Measurements from ENCODE around the gene STK38L. TPM values are rescaled to one million over a fixed set of nuclear protein-coding genes. Genes with fewer than 3 reads are reported as not detected.

Gene STK38L
- total RNA-seq, 2 donors from 2014 or later: 33.2 to 78.3 TPM

DNA sequence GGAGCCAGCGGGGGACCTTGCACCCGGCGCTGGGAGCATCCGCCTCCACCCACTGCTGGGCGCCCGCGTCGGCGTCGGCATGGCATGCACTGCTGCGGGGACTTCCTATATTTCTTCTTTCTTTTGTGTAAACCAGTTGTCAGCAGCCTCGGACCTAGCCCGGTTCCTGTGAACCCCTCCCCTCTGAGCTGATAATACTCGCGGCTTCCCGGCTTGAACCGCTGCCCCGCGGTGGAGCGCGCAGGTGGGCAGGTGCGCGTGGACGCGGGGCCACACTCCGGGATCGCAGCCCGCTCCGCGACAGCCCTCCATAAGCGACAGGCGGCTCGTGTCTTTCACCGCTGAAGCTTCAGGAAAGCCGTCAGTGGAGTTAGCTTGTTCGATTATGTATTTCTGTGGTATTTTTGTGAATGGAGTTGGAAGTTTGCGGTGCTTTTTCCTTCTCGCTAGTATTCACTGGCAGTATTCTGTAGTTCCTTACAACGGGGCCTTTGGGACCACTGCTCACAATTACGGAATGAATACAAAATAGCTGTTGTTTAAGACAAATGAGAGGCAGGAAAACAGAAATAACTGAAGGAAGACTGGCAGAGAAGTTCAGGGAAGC, 89.4 kb downstream of the STK38L start:
- TF ChIP-seq, protein P1, sequence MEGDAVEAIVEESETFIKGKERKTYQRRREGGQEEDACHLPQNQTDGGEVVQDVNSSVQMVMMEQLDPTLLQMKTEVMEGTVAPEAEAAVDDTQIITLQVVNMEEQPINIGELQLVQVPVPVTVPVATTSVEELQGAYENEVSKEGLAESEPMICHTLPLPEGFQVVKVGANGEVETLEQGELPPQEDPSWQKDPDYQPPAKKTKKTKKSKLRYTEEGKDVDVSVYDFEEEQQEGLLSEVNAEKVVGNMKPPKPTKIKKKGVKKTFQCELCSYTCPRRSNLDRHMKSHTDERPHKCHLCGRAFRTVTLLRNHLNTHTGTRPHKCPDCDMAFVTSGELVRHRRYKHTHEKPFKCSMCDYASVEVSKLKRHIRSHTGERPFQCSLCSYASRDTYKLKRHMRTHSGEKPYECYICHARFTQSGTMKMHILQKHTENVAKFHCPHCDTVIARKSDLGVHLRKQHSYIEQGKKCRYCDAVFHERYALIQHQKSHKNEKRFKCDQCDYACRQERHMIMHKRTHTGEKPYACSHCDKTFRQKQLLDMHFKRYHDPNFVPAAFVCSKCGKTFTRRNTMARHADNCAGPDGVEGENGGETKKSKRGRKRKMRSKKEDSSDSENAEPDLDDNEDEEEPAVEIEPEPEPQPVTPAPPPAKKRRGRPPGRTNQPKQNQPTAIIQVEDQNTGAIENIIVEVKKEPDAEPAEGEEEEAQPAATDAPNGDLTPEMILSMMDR (conservative IDR thresholded peaks at IDR 0.05): no peak
- H3K9me3 Mint-ChIP-seq: no peaks in the 10 kb centered on the region
- peaks cover 43% of the 10 kb centered on the region for H3K27me3 Mint-ChIP-seq (ENCODE audit: insufficient read depth)
- H3K27ac Mint-ChIP-seq: peak overlapping the region; percentile 73
- peak overlapping the region; percentile 22 for H3K9ac ChIP-seq (ENCODE audit: extremely low read depth, low read length, poor library complexity, severe bottlenecking)
- no peaks in the 10 kb centered on the region for H3K9me3 ChIP-seq (ENCODE audit: control insufficient read depth, low read length)
- no peaks in the 10 kb centered on the region for H3K36me3 Mint-ChIP-seq (ENCODE audit: low read depth)
- H3K36me3 ChIP-seq (ENCODE audit: control insufficient read depth, insufficient read depth, low read length): no peaks in the 10 kb centered on the region
- no peak overlapping the region for H3K27ac ChIP-seq (ENCODE audit: low read depth, low read length)
- H3K27me3 ChIP-seq (ENCODE audit: control insufficient read depth, insufficient read depth, low read length, poor library complexity, severe bottlenecking): peaks cover 20% of the 10 kb centered on the region
- DNase-seq: no peak
- 1 to 3% methylated on average over 11 to 40 of the region's 40 CpGs for WGBS, 2 experiments (ENCODE audit: insufficient coverage in 1 of 2, insufficient read length in 1 of 2)
- peak overlapping the region; percentile 84 for H3K4me3 ChIP-seq (ENCODE audit: low read length)
- peak overlapping the region; percentile 76 for H3K4me3 Mint-ChIP-seq
- H3K4me1 ChIP-seq (ENCODE audit: control insufficient read depth, insufficient read depth, low read length): peaks cover 9% of the 10 kb centered on the region
- peaks cover 37% of the 10 kb centered on the region for H3K4me1 Mint-ChIP-seq

DNA sequence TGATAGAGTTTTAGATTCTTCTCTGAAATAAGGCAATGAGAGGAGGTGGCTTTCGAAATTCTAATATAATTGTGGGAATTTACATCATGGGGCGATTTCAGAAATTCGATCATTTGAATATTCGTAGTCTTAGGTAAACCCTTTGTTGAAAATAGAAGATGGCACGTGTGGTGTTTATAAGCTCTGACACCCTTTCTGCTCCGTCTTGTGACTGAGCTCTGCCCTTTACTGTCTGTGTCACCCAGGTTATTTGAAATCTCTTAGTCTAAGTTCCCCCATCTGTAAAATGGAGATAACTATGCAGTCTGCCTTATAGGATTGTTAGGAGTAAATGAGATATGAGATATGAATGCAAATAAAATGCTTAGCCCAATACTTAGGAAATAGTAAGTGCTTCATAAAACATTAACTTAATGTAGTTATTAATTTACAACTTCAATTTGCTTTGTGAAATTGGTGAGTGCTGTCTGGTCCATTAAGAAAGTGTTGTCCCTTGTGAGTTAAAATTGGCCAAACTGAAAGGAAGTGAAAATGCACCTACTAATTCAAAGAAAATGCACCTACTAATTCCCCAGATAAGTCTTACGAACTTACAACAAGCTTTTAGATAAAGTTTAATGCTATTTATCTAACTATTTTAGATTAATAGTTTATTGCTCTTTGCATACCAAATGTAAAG, 90.1 kb downstream of the STK38L start:
- Histone ChIP-seq H3K4me3 (ENCODE audit: low read length) (peak overlapping the region; percentile 84), H3K27me3 (ENCODE audit: control insufficient read depth, insufficient read depth, low read length, poor library complexity, severe bottlenecking) (peaks cover 20% of the 10 kb centered on the region), H3K36me3 (ENCODE audit: control insufficient read depth, insufficient read depth, low read length) (no peaks in the 10 kb centered on the region), H3K9me3 (ENCODE audit: control insufficient read depth, low read length) (no peaks in the 10 kb centered on the region), H3K27ac (ENCODE audit: low read depth, low read length) (no peak overlapping the region), H3K4me1 (ENCODE audit: control insufficient read depth, insufficient read depth, low read length) (peaks cover 9% of the 10 kb centered on the region), H3K9ac (ENCODE audit: extremely low read depth, low read length, poor library complexity, severe bottlenecking) (peak overlapping the region; percentile 22)
- Mint-ChIP-seq H3K27me3 (ENCODE audit: insufficient read depth) (peaks cover 43% of the 10 kb centered on the region), H3K4me1 (peaks cover 40% of the 10 kb centered on the region), H3K4me3 (peak overlapping the region; percentile 76), H3K36me3 (ENCODE audit: low read depth) (no peaks in the 10 kb centered on the region), H3K27ac (no peak overlapping the region), H3K9me3 (no peaks in the 10 kb centered on the region)
- DNase-seq: no peak
- TF ChIP-seq, protein P1 (conservative IDR thresholded peaks at IDR 0.05): no peak
- WGBS, 2 experiments (ENCODE audit: insufficient coverage in 1 of 2, insufficient read length in 1 of 2): 50% methylated on average over 6 to 7 of the region's 7 CpGs

DNA sequence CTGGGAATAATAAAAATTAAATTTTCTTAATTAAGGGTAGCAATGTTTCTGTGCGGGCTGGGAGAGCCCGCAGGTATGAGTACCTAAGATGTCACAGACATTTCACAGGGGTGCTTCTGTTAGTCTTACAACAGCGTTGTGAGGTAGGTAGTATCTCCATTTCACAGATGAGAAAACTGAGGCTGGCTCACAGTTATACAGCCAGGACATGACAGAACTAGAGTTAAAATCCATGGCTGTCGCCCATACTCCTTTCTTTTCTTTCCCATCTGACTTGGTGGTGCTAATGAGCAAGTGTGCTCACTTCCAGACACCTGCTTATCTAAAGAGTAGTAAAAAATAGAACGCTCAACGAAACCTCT, 90.6 kb downstream of the STK38L start:
- no peak overlapping the region for H3K4me3 Mint-ChIP-seq
- Histone ChIP-seq H3K9me3 (ENCODE audit: control insufficient read depth, low read length) (no peaks in the 10 kb centered on the region), H3K9ac (ENCODE audit: extremely low read depth, low read length, poor library complexity, severe bottlenecking) (no peak overlapping the region), H3K4me1 (ENCODE audit: control insufficient read depth, insufficient read depth, low read length) (peaks cover 9% of the 10 kb centered on the region), H3K27ac (ENCODE audit: low read depth, low read length) (no peak overlapping the region), H3K36me3 (ENCODE audit: control insufficient read depth, insufficient read depth, low read length) (no peaks in the 10 kb centered on the region), H3K27me3 (ENCODE audit: control insufficient read depth, insufficient read depth, low read length, poor library complexity, severe bottlenecking) (peaks cover 20% of the 10 kb centered on the region), H3K4me3 (ENCODE audit: low read length) (no peak overlapping the region)
- WGBS, 2 experiments (ENCODE audit: insufficient coverage in 1 of 2, insufficient read length in 1 of 2): 68 to 75% methylated on average over 4 of the region's 6 CpGs
- TF ChIP-seq, protein P1 (conservative IDR thresholded peaks at IDR 0.05): no peak
- peaks cover 40% of the 10 kb centered on the region for H3K4me1 Mint-ChIP-seq
- H3K9me3 Mint-ChIP-seq: no peaks in the 10 kb centered on the region
- H3K36me3 Mint-ChIP-seq (ENCODE audit: low read depth): peaks cover 1% of the 10 kb centered on the region
- peaks cover 43% of the 10 kb centered on the region for H3K27me3 Mint-ChIP-seq (ENCODE audit: insufficient read depth)
- no peak overlapping the region for H3K27ac Mint-ChIP-seq
- DNase-seq: no peak

Measured in endodermal cell (in vitro differentiated cells).